ENCODE data around the gene SLC4A7. TPM values are rescaled to one million over a fixed set of nuclear protein-coding genes. Genes with fewer than 3 reads are reported as not detected.

The SLC4A7 gene
- total RNA-seq, 1 experiment from 2014 or later = 28.1 TPM

DNA sequence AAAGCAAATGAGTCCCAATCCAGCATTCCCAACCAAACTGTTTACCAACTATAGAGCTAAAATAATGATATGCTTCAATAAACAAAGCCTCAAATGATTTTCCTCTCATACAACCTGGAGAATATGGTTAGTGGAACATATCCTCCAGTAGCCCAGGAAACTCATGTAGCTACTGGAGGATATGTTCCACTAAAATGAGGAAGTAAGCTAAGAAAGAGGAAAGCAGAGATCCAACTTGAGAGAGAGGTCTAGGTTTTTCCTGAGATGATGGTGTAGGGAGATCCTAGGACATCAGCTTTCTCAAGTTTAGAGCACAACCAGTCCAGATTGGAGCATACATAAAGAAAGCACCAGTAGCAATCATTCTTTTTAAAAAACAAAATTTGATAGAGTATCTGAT lies 44.6 kb upstream of the SLC4A7 start:
- ChIA-PET POLR2A (ENCODE audit: unreplicated experiment) (no interaction called here), CTCF (no interaction called here)
- Histone ChIP-seq H3K4me3 (no peak overlapping the region), H3K79me2 (ENCODE audit: low read depth) (no peaks in the 10 kb centered on the region), H3K4me1 (replicated peaks; ENCODE audit: insufficient read depth) (peaks cover 29% of the 10 kb centered on the region), H2AFZ (no peak overlapping the region), H3K27ac (no peak overlapping the region), H3K36me3 (ENCODE audit: low read depth) (no peaks in the 10 kb centered on the region), H3K4me2 (no peak overlapping the region), H3K9me2 (ENCODE audit: insufficient read depth) (no peaks in the 10 kb centered on the region), H4K20me1 (ENCODE audit: insufficient read depth) (no peaks in the 10 kb centered on the region), H3K27me3 (ENCODE audit: insufficient read depth, low read depth) (no peaks in the 10 kb centered on the region), H3K9me3 (ENCODE audit: insufficient read depth, low read depth) (no peaks in the 10 kb centered on the region), H3F3A (ENCODE audit: insufficient read depth, low read depth) (peaks cover 20% of the 10 kb centered on the region)
- DNase-seq = no peak
- intact Hi-C loops (cut with micrococcal nuclease; ENCODE audit: unreplicated experiment) = no loop called here
- no peak for TF ChIP-seq EZH2 (IDR thresholded peaks at IDR 0.05; ENCODE audit: low read depth)
- TF ChIP-seq, protein P1, sequence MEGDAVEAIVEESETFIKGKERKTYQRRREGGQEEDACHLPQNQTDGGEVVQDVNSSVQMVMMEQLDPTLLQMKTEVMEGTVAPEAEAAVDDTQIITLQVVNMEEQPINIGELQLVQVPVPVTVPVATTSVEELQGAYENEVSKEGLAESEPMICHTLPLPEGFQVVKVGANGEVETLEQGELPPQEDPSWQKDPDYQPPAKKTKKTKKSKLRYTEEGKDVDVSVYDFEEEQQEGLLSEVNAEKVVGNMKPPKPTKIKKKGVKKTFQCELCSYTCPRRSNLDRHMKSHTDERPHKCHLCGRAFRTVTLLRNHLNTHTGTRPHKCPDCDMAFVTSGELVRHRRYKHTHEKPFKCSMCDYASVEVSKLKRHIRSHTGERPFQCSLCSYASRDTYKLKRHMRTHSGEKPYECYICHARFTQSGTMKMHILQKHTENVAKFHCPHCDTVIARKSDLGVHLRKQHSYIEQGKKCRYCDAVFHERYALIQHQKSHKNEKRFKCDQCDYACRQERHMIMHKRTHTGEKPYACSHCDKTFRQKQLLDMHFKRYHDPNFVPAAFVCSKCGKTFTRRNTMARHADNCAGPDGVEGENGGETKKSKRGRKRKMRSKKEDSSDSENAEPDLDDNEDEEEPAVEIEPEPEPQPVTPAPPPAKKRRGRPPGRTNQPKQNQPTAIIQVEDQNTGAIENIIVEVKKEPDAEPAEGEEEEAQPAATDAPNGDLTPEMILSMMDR (conservative IDR thresholded peaks at IDR 0.05) = no peak
- no TSS peak for BruUV-seq (replicated peaks)

GRCh38 chr3:27526614-27527315 lies 42.6 kb upstream of the SLC4A7 start:
- H2AFZ ChIP-seq = no peak overlapping the region
- CTCF ChIA-PET = no interaction called here

GRCh38 chr3:27521872-27522265 lies 37.7 kb upstream of the SLC4A7 start:
- intact Hi-C loops (cut with micrococcal nuclease; ENCODE audit: unreplicated experiment) = no loop called here
- H3K9me2 ChIP-seq (ENCODE audit: insufficient read depth) = no peaks in the 10 kb centered on the region
- H3K4me1 ChIP-seq (replicated peaks; ENCODE audit: insufficient read depth) = peaks cover 40% of the 10 kb centered on the region
- no peaks in the 10 kb centered on the region for H4K20me1 ChIP-seq (ENCODE audit: insufficient read depth)
- peaks cover 32% of the 10 kb centered on the region for H3F3A ChIP-seq (ENCODE audit: insufficient read depth, low read depth)
- peak overlapping the region; percentile 36 for H3K4me2 ChIP-seq
- DNase-seq = no peak
- TF ChIP-seq, protein P1 (conservative IDR thresholded peaks at IDR 0.05) = no peak
- TF ChIP-seq EZH2 (IDR thresholded peaks at IDR 0.05; ENCODE audit: low read depth) = no peak
- H3K27me3 ChIP-seq (ENCODE audit: insufficient read depth, low read depth) = no peaks in the 10 kb centered on the region
- POLR2A ChIA-PET (ENCODE audit: unreplicated experiment) = interaction anchor here (0.6 kb wide), 1 partner anchor 12 kb away, joined by 3 read pairs; no protein-coding TSS in a partner anchor
- H3K9me3 ChIP-seq (ENCODE audit: insufficient read depth, low read depth) = no peaks in the 10 kb centered on the region
- no peaks in the 10 kb centered on the region for H3K36me3 ChIP-seq (ENCODE audit: low read depth)
- peak overlapping the region; percentile 40 for H3K27ac ChIP-seq
- H3K4me3 ChIP-seq = no peak overlapping the region
- H2AFZ ChIP-seq = no peak overlapping the region
- H3K79me2 ChIP-seq (ENCODE audit: low read depth) = no peaks in the 10 kb centered on the region
- CTCF ChIA-PET = no interaction called here
- BruUV-seq (replicated peaks) = no TSS peak

More at GRCh38 chr3:27526614-27527315, 42.6 kb upstream of the SLC4A7 start:
- peaks cover 24% of the 10 kb centered on the region for H3K4me1 ChIP-seq (replicated peaks; ENCODE audit: insufficient read depth)
- H3K36me3 ChIP-seq (ENCODE audit: low read depth) = no peaks in the 10 kb centered on the region
- H3K9me2 ChIP-seq (ENCODE audit: insufficient read depth) = no peaks in the 10 kb centered on the region
- H3K27me3 ChIP-seq (ENCODE audit: insufficient read depth, low read depth) = no peaks in the 10 kb centered on the region
- no peaks in the 10 kb centered on the region for H4K20me1 ChIP-seq (ENCODE audit: insufficient read depth)
- H3K4me2 ChIP-seq = no peak overlapping the region
- no peaks in the 10 kb centered on the region for H3K79me2 ChIP-seq (ENCODE audit: low read depth)
- H3K27ac ChIP-seq = no peak overlapping the region
- DNase-seq = no peak
- H3K9me3 ChIP-seq (ENCODE audit: insufficient read depth, low read depth) = no peaks in the 10 kb centered on the region
- POLR2A ChIA-PET (ENCODE audit: unreplicated experiment) = no interaction called here
- intact Hi-C loops (cut with micrococcal nuclease; ENCODE audit: unreplicated experiment) = no loop called here
- no peak overlapping the region for H3K4me3 ChIP-seq
- no TSS peak for BruUV-seq (replicated peaks)
- peaks cover 16% of the 10 kb centered on the region for H3F3A ChIP-seq (ENCODE audit: insufficient read depth, low read depth)
- TF ChIP-seq EZH2 (IDR thresholded peaks at IDR 0.05; ENCODE audit: low read depth) = no peak
- TF ChIP-seq, protein P1 (conservative IDR thresholded peaks at IDR 0.05) = no peak

Data from PC-9 (cell line).